A673 (cell line): ENCODE results near the gene SUPT3H.

Experiments used
- EZH2 ChIP-seq: fragments of 200-600 bp; sonication (generic); IDR thresholded peaks from 2 replicates; pipeline ENCODE4 v1.6.1; 2017; ENCODE audit warnings: borderline replicate concordance, low read depth, mild to moderate bottlenecking, mixed read lengths, antibody characterized with exemption, low read length; ENCODE audit not compliant: poor library complexity, severe bottlenecking
- TF ChIP-seq, protein P1 (sequence below): fragments of 300-800, 200-600 bp; sonication (generic); conservative IDR thresholded peaks from 2 replicates; pipeline ENCODE4 v1.5.1; 2017; ENCODE audit warnings: low read depth, mild to moderate bottlenecking, antibody characterized with exemption, low read length, moderate library complexity, mixed read lengths

- TF ChIP-seq, protein P1, sequence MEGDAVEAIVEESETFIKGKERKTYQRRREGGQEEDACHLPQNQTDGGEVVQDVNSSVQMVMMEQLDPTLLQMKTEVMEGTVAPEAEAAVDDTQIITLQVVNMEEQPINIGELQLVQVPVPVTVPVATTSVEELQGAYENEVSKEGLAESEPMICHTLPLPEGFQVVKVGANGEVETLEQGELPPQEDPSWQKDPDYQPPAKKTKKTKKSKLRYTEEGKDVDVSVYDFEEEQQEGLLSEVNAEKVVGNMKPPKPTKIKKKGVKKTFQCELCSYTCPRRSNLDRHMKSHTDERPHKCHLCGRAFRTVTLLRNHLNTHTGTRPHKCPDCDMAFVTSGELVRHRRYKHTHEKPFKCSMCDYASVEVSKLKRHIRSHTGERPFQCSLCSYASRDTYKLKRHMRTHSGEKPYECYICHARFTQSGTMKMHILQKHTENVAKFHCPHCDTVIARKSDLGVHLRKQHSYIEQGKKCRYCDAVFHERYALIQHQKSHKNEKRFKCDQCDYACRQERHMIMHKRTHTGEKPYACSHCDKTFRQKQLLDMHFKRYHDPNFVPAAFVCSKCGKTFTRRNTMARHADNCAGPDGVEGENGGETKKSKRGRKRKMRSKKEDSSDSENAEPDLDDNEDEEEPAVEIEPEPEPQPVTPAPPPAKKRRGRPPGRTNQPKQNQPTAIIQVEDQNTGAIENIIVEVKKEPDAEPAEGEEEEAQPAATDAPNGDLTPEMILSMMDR, result no peak
- TF ChIP-seq EZH2, result no peak
Measured at GRCh38 chr6:45187836-45188235, 189.9 kb downstream of the SUPT3H start.
